ACC112 (cell line): ENCODE data around the gene ADCY6.

Experiments used
- H2AFZ ChIP-seq: fragments of 200-600 bp; sonication (generic); one replicate; pipeline ENCODE4 v1.6.0; 2017; ENCODE audit warnings: antibody characterized with exemption, low read length; ENCODE audit not compliant: unreplicated experiment
- H3K27ac ChIP-seq: fragments of 200-600 bp; sonication (generic); 2 replicates; pipeline ENCODE4 v1.5.1; 2014; ENCODE audit warnings: low read depth, mild to moderate bottlenecking, antibody characterized with exemption, low read length, moderate library complexity
- H3K27me3 ChIP-seq: fragments of 200-600 bp; sonication (generic); 2 replicates; pipeline ENCODE4 v1.6.1; 2014; ENCODE audit warnings: mild to moderate bottlenecking, antibody characterized with exemption, low read length, moderate library complexity, mixed read lengths; ENCODE audit not compliant: insufficient read depth
- H3K36me3 ChIP-seq: fragments of 200-600 bp; sonication (generic); 2 replicates; pipeline ENCODE4 v1.6.1; 2016; ENCODE audit warnings: mild to moderate bottlenecking, antibody characterized with exemption, low read length, moderate library complexity, mixed read lengths; ENCODE audit not compliant: insufficient read depth
- H3K4me1 ChIP-seq: fragments of 200-600 bp; sonication (generic); one replicate; pipeline ENCODE4 v1.6.1; 2016; ENCODE audit warnings: low read length, mixed read lengths; ENCODE audit not compliant: insufficient read depth, unreplicated experiment, control insufficient read depth
- H3K4me3 ChIP-seq: fragments of 200-600 bp; sonication (generic); 2 replicates; pipeline ENCODE4 v1.5.1; 2014; ENCODE audit warnings: mild to moderate bottlenecking, low read depth, low read length
- H3K79me2 ChIP-seq: fragments of 200-600 bp; sonication (generic); one replicate; pipeline ENCODE4 v1.6.0; 2016; ENCODE audit warnings: low read length; ENCODE audit not compliant: control insufficient read depth, unreplicated experiment, insufficient read depth

Gene ADCY6

DNA sequence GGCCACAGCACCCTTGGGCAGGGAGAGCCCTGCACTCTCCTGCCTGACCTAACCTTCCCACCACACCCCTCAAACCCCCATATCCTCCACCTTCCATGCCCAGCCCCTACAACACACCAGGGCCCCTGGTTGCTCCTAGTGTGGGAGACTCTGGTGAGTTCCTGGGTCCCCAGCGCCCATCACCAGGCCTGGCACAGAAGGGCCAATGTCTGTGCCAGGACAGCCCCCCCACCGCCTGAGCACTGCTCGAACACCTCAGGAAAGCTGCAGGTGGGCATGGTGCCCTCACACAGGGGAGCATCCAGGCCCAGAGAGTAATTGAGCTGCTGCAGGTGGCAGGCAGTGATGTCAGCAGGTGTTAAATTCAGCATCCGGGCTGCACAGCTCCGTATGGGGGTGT is 15.2 kb downstream of the ADCY6 start:
- no peak overlapping the region for H2AFZ ChIP-seq
- H3K27me3 ChIP-seq = no peaks in the 10 kb centered on the region
- no peaks in the 10 kb centered on the region for H3K4me1 ChIP-seq
- no peak overlapping the region for H3K27ac ChIP-seq
- H3K36me3 ChIP-seq = peaks cover 12% of the 10 kb centered on the region; the same call in 1 of the 2 replicates
- no peaks in the 10 kb centered on the region for H3K79me2 ChIP-seq
- H3K4me3 ChIP-seq = no peak overlapping the region

DNA sequence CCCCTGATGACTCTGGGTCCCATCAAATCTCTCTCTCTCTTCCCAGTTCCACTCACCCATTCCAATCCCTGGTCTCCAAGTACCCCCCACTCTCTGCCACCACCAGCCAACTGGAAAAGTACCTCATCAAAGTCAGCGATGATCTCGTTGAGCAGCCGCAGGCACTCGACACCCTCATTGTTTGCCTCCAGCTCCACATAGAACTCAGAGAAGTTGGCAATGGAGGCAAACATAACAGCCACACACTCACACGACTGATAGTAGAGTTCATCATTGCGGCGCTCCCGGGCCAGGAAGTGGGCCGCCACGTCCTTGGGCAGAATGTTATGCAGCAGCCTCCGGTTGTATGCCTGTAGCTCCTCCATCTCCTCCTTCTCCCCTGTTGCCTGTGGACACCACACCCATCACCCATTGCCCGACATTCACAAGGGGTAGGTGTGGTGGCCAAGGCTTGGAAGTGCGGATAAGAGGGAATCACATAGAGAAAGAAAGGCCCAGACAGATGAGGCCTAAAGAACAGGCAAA is 17.2 kb downstream of the ADCY6 start:
- Histone ChIP-seq H3K79me2 (no peaks in the 10 kb centered on the region), H3K27me3 (no peaks in the 10 kb centered on the region), H2AFZ (no peak overlapping the region), H3K27ac (no peak overlapping the region), H3K4me1 (peaks cover 9% of the 10 kb centered on the region), H3K4me3 (no peak overlapping the region), H3K36me3 (peaks cover 13% of the 10 kb centered on the region; the same call in 1 of the 2 replicates)

DNA sequence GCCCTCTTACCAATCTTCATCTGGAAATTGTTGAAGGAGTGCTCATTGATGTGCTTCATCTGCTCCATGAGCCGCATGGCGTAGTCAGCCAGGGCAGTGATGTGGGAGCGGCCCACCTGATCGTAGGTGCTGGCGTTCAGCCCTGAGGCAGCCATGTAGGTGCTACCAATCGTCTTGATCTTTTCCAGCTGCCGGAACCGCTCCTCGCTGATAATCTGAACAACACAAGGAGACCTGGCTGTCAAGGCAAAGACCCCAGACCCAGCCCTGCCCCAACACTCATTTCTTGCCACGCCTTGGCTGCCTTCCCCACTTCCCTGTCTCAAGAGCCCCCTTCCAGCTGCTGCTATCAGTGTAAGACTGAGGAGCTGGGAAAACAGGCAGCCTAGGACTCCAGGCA is 18.1 kb downstream of the ADCY6 start:
- Histone ChIP-seq H2AFZ (no peak overlapping the region), H3K4me3 (no peak overlapping the region), H3K79me2 (no peaks in the 10 kb centered on the region), H3K36me3 (peaks cover 13% of the 10 kb centered on the region; the same call in 1 of the 2 replicates), H3K4me1 (peaks cover 17% of the 10 kb centered on the region), H3K27ac (no peak overlapping the region), H3K27me3 (no peaks in the 10 kb centered on the region)

DNA sequence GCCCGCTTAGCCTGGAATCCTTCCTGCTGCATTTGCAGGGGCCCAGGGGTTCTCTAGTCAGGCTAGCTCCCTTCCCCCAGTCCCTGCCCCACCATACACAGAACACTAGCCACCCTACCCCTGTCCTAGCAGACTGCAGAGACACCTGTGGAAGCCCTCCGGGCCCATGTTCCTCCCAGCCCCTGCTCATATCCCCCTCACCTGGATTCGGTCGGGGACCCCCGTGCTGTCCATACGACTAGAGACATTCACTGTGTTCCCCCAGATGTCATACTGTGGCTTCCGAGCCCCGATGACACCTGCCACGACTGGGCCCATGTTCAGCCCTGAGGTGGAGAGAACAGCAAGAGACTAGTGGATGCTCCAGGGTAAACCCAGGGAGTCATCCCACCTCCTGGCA is 20.2 kb downstream of the ADCY6 start:
- Histone ChIP-seq H2AFZ (no peak overlapping the region), H3K79me2 (no peaks in the 10 kb centered on the region), H3K4me3 (no peak overlapping the region), H3K27me3 (no peaks in the 10 kb centered on the region), H3K27ac (no peak overlapping the region), H3K4me1 (peaks cover 24% of the 10 kb centered on the region), H3K36me3 (peaks cover 5% of the 10 kb centered on the region; the same call in 1 of the 2 replicates)

DNA sequence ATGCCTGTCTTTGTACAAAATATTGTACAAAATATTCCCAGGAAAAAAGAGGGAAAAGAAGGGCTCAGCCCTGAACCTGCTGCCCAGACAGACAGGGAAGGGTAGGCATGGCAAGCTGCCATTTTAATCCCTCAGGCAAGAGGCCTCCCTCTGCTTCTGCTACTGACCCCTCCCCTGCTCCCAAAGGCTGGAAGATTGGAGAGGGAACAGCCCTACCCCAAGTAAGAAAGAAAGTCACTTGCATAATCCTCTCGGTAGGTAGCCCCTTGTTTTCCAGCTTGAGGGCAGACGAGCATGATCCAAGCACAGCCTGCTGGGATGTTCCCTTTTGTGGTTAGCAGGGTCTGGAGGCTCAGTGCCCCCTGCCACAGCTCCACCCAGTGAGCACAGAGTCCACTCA is 20.7 kb downstream of the ADCY6 start:
- peaks cover 24% of the 10 kb centered on the region for H3K4me1 ChIP-seq
- no peaks in the 10 kb centered on the region for H3K79me2 ChIP-seq
- H3K27ac ChIP-seq = no peak overlapping the region
- no peak overlapping the region for H2AFZ ChIP-seq
- H3K36me3 ChIP-seq = 0 out of 2 replicates have a peak, but pooled peaks cover 5% of the 10 kb centered on the region
- no peak overlapping the region for H3K4me3 ChIP-seq
- no peaks in the 10 kb centered on the region for H3K27me3 ChIP-seq

DNA sequence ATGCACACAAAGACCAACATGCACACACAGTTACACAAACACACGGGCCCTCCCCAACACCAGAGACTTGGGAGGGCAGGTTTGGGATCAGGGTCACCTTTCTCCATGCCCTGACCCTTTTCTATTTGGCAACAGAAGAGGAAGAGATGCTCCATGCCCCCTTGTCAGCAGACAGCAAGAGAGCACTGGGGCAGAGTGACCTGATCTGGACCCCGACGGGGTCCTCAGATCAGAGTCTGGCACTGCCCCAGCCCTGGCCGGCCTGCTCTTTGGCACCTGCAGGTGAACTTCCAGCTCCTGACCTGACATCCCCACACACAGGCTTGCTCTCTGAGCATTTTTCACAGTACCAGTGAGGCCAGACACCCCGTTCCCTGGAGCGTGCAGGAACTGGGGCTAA is 21.4 kb downstream of the ADCY6 start:
- H3K79me2 ChIP-seq = no peaks in the 10 kb centered on the region
- peaks cover 24% of the 10 kb centered on the region for H3K4me1 ChIP-seq

DNA sequence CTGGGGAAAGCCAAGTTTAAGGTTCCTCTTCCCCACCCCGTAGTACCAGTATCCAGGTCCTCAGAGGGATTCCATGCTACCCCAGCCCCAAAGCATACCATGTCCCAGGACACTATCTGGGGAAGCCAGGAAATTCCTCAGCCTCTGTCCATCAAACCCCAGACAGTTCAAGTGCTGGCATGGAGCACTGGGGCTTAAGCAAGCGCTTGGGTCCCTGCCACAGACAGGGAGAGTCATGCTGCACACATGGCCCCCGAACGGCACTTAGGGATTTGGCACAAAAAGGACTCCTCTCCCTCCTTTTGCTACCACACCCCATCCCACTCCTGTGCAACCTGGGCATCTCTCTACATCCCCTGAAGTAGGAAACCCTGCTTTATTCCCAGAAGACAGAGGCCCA is 21.8 kb downstream of the ADCY6 start:
- H3K4me3 ChIP-seq = no peak overlapping the region
- H3K79me2 ChIP-seq = no peaks in the 10 kb centered on the region
- H3K27me3 ChIP-seq = no peaks in the 10 kb centered on the region
- no peak overlapping the region for H3K27ac ChIP-seq
- H2AFZ ChIP-seq = no peak overlapping the region
- 0 out of 2 replicates have a peak, but pooled peaks cover 5% of the 10 kb centered on the region for H3K36me3 ChIP-seq
- peaks cover 24% of the 10 kb centered on the region for H3K4me1 ChIP-seq

More for the DNA sequence above, 21.4 kb downstream of the ADCY6 start:
- Histone ChIP-seq H3K4me3 (no peak overlapping the region), H3K36me3 (0 out of 2 replicates have a peak, but pooled peaks cover 5% of the 10 kb centered on the region), H3K27me3 (no peaks in the 10 kb centered on the region), H2AFZ (no peak overlapping the region), H3K27ac (no peak overlapping the region)

DNA sequence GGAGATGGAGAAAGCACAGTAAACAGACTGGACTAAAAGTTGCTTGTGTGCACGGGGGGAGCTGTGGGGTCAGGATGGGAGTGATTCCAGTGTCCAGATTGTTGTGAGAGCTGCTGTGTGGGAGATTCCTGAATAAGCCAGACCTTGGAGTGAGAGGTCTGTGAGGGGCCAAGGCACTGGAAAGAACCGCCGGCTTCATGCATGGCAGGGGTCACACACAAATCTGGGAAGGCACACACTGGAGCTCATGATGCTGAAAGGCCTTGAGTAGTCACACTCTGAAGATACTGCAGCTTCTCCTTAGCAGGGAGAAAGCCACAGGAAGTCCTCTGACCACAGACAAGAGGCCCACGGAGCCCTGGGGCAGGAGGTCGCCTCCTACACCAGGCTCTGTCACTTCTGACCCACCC is 23.1 kb downstream of the ADCY6 start:
- H3K27me3 ChIP-seq = no peaks in the 10 kb centered on the region
- H3K27ac ChIP-seq = no peak overlapping the region
- peaks cover 24% of the 10 kb centered on the region for H3K4me1 ChIP-seq
- H2AFZ ChIP-seq = no peak overlapping the region
- H3K36me3 ChIP-seq = 0 out of 2 replicates have a peak, but pooled peaks cover 5% of the 10 kb centered on the region
- no peak overlapping the region for H3K4me3 ChIP-seq
- H3K79me2 ChIP-seq = no peaks in the 10 kb centered on the region

DNA sequence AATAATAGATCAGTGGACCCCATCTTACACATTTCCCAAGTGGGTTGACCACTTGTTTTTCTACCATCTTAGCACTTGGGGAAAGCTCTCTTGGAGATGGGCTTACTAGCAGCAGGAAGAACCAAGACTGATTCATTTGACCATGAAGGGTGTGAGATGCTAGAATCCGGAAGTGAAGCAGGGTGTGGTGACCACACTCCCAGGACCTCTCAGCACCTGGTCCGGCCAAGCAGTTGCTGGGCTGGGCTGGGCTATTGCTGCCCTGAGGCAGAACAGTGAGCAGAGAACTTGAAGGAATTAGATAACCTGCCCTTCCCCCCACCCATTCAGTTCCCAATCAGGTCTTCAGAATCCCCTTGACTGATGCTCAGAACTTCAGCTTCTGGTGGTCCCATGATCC is 24.4 kb downstream of the ADCY6 start:
- Histone ChIP-seq H3K79me2 (no peaks in the 10 kb centered on the region), H2AFZ (no peak overlapping the region), H3K27ac (no peak overlapping the region), H3K27me3 (no peaks in the 10 kb centered on the region), H3K4me1 (peaks cover 24% of the 10 kb centered on the region), H3K4me3 (no peak overlapping the region), H3K36me3 (0 out of 2 replicates have a peak, but pooled peaks cover 5% of the 10 kb centered on the region)

DNA sequence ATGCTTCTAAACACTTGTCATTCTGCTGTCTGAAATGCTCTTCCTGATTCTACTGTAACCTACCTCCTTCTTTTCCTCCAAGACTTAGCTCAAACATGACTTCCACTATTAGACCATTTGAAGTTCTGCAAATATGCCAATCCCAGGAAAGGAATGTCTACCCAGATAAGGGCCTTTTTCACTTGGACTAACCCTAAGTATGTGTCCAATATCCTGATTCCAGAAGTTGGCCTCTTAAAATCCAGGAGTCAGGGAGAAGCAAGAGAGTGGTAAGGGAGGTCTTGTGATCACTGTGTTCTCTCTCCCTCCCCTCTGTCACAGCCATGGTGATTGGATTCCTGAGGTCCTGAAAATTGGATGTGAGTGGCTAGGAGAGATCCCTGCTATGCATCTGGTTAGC is 30.2 kb downstream of the ADCY6 start:
- H3K79me2 ChIP-seq = no peaks in the 10 kb centered on the region
- H3K27ac ChIP-seq = no peak overlapping the region
- H3K36me3 ChIP-seq = no peaks in the 10 kb centered on the region
- no peak overlapping the region for H2AFZ ChIP-seq
- H3K27me3 ChIP-seq = no peaks in the 10 kb centered on the region
- no peak overlapping the region for H3K4me3 ChIP-seq
- H3K4me1 ChIP-seq = no peaks in the 10 kb centered on the region

DNA sequence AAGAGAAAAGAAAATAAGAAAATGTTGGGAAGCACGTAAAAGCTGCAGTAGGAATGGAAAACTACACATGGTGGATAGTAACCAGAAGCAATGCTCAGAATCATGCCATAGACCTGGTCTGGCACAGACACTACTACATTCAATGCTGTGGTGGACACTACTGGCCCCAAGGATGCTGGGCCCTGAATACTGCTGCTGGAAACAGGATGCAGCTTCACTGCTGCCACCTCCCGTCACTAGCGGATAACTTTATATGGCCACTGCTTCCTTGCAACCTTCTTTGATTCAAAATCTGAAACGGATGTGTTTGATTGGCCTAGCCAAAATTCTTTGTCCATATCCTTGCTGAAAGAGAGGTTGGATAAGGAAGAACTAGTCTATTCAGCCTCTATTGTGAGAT is 30.7 kb downstream of the ADCY6 start:
- H3K79me2 ChIP-seq = no peaks in the 10 kb centered on the region
- H3K36me3 ChIP-seq = no peaks in the 10 kb centered on the region
- H3K4me1 ChIP-seq = no peaks in the 10 kb centered on the region
- no peak overlapping the region for H3K27ac ChIP-seq
- no peaks in the 10 kb centered on the region for H3K27me3 ChIP-seq
- no peak overlapping the region for H3K4me3 ChIP-seq
- H2AFZ ChIP-seq = no peak overlapping the region
